ENCODE data around the gene ZMYM5. TPM values are rescaled to one million over a fixed set of nuclear protein-coding genes. Genes with fewer than 3 reads are reported as not detected.

ZMYM5 gene
- total and polyA plus RNA-seq, 2 of the 13 experiments (the other 11 are each of a cell fraction or from before 2014, with no cell fraction given): 7.8 to 9.4 TPM

DNA sequence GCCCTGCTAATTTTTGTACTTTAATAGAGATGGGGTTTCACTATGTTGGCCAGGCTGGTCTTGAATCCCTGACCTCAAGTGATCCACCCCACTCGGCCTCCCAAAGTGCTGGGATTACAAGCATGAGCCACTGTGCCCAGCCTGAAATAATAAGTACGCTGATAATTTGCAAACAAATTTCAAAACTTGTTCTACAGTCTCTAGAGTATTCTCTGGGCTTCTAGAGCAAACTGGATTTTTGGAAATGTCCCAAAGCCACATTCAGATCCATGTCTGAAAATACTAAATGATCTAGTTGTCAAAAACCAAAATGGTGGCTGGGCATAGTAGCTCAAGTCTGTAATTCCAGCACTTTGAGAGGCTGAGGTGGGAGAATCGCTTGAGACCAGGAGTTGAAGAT lies 40.8 kb downstream of the ZMYM5 start:
- in situ Hi-C loops (cut with HindIII; ENCODE audit: extremely low pct_ligation_motif_present, low pct_unique_long_range_greater_than_20kb) (no loop called here), intact Hi-C loops (cut with micrococcal nuclease; ENCODE audit: unreplicated experiment) (no loop called here)
- no peak for FAIRE-seq
- no peak overlapping the region for H3K27ac ChIP-seq (ENCODE audit: extremely low read length, insufficient read depth, low read length)
- 93% methylated on average over 3 of the region's 3 CpGs for WGBS (ENCODE audit: low lambda C conversion rate)
- no peak overlapping the region for H3K9ac ChIP-seq (ENCODE audit: insufficient read depth, low read depth, low read length)
- H3K36me3 ChIP-seq (replicated peaks in 1 of 2; ENCODE audit: control insufficient read depth in 1 of 2, insufficient read depth in 2 of 2, low read length in 2 of 2): peaks cover 0 to 2% of the 10 kb centered on the region in 2 experiments; a peak in 1 of 5 replicates
- H3K4me3 ChIP-seq (replicated peaks in 1 of 3; ENCODE audit: insufficient read depth in 1 of 3, low read depth in 2 of 3, low read length in 3 of 3): no peak overlapping the region
- TF ChIP-seq, protein P1, sequence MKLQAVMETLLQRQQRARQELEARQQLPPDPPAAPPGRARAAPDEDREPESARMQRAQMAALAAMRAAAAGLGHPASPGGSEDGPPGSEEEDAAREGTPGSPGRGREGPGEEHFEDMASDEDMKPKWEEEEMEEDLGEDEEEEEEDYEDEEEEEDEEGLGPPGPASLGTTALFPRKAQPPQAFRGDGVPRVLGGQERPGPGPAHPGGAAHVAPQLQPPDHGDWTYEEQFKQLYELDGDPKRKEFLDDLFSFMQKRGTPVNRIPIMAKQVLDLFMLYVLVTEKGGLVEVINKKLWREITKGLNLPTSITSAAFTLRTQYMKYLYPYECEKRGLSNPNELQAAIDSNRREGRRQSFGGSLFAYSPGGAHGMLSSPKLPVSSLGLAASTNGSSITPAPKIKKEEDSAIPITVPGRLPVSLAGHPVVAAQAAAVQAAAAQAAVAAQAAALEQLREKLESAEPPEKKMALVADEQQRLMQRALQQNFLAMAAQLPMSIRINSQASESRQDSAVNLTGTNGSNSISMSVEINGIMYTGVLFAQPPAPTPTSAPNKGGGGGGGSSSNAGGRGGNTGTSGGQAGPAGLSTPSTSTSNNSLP (IDR thresholded peaks at IDR 0.05; ENCODE audit: low read depth, low read length): no peak
- TF ChIP-seq, protein P2, sequence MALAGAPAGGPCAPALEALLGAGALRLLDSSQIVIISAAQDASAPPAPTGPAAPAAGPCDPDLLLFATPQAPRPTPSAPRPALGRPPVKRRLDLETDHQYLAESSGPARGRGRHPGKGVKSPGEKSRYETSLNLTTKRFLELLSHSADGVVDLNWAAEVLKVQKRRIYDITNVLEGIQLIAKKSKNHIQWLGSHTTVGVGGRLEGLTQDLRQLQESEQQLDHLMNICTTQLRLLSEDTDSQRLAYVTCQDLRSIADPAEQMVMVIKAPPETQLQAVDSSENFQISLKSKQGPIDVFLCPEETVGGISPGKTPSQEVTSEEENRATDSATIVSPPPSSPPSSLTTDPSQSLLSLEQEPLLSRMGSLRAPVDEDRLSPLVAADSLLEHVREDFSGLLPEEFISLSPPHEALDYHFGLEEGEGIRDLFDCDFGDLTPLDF (CRISPR knock-in tag; IDR thresholded peaks at IDR 0.05): no peak
- TF ChIP-seq THAP11 (CRISPR knock-in tag; IDR thresholded peaks at IDR 0.05) (no peak), CENPX (CRISPR knock-in tag; IDR thresholded peaks at IDR 0.05) (no peak), BCL6 (CRISPR knock-in tag; IDR thresholded peaks at IDR 0.05) (no peak), GABPA (IDR thresholded peaks at IDR 0.05; ENCODE audit: low read depth, low read length) (no peak), GABPA (CRISPR knock-in tag; IDR thresholded peaks at IDR 0.05; ENCODE audit: low read depth) (no peak)
- TF ChIP-seq, protein P3, sequence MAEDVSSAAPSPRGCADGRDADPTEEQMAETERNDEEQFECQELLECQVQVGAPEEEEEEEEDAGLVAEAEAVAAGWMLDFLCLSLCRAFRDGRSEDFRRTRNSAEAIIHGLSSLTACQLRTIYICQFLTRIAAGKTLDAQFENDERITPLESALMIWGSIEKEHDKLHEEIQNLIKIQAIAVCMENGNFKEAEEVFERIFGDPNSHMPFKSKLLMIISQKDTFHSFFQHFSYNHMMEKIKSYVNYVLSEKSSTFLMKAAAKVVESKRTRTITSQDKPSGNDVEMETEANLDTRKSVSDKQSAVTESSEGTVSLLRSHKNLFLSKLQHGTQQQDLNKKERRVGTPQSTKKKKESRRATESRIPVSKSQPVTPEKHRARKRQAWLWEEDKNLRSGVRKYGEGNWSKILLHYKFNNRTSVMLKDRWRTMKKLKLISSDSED (CRISPR knock-in tag; IDR thresholded peaks at IDR 0.05): no peak
- H3K4me2 ChIP-seq (ENCODE audit: low read depth, low read length): no peak overlapping the region
- H4K20me1 ChIP-seq (ENCODE audit: insufficient read depth, low read length): no peaks in the 10 kb centered on the region
- POLR2A ChIA-PET: no interaction called here
- no peaks in the 10 kb centered on the region for H3K27me3 ChIP-seq (ENCODE audit: control insufficient read depth in 1 of 2, insufficient read depth in 2 of 2, low read length in 2 of 2)
- CTCF ChIA-PET (ENCODE audit: low intra/inter-chr PET ratio, low total read pairs): no interaction called here
- ATAC-seq: no peak
- DNase-seq (ENCODE audit: low spot score): no peak
- no TSS peak for BruUV-seq (replicated peaks)
- H2AFZ ChIP-seq (ENCODE audit: low read length): no peak overlapping the region
- H3K79me2 ChIP-seq (ENCODE audit: insufficient read depth, low read length): no peaks in the 10 kb centered on the region
- H3K4me1 ChIP-seq (ENCODE audit: insufficient read depth, low read length): no peaks in the 10 kb centered on the region
- no peaks in the 10 kb centered on the region for H3K9me3 ChIP-seq (ENCODE audit: low read length)

Data from HepG2 (cell line).